Stimulated activated CD4-positive, alpha-beta T cell treated with anti-CD3 and anti-CD28 coated beads, Interleukin-1b, Interleukin-23, amount 100 ng/mL, for 48 hours (primary cell): ENCODE measurements around the gene BCL2.

Experiments
- DNase-seq: peaks from one replicate; pipeline ENCODE4 v3.0.0-alpha.2; 2020

BCL2 gene

GRCh38 chr18:63177919-63178821, 141.4 kb downstream of the BCL2 start:
- DNase-seq = no peak

- DNase-seq = no peak
Measured at GRCh38 chr18:63177259-63177658, 142.3 kb downstream of the BCL2 start.

DNA sequence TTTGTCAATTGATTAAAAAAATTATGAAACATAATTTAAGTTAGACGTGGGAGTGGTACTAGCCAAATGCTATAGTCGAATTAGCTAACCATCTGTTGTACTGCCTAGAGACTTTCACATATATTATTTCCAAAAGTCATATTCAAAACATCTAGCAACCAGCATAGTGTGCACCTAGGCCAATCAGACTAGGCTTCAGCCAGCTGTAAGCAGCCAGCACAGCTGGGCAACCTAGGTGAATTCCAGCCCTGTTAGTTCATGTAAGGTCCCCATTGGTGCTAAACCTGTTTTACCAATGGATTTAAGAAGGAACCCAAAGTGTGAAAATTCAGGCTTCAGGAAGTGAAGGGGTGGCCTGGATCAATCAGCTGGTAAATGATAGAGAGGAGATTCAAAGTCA, 144.3 kb downstream of the BCL2 start:
- DNase-seq = no peak

GRCh38 chr18:63173983-63174382, 145.6 kb downstream of the BCL2 start:
- DNase-seq = no peak

GRCh38 chr18:63169853-63170252, 149.7 kb downstream of the BCL2 start:
- no peak for DNase-seq

GRCh38 chr18:63168287-63168686, 151.3 kb downstream of the BCL2 start:
- DNase-seq = no peak

- DNase-seq = no peak
Measured at GRCh38 chr18:63166142-63166541, 153.4 kb downstream of the BCL2 start.

GRCh38 chr18:63164396-63164795, 155.2 kb downstream of the BCL2 start:
- no peak for DNase-seq

DNA sequence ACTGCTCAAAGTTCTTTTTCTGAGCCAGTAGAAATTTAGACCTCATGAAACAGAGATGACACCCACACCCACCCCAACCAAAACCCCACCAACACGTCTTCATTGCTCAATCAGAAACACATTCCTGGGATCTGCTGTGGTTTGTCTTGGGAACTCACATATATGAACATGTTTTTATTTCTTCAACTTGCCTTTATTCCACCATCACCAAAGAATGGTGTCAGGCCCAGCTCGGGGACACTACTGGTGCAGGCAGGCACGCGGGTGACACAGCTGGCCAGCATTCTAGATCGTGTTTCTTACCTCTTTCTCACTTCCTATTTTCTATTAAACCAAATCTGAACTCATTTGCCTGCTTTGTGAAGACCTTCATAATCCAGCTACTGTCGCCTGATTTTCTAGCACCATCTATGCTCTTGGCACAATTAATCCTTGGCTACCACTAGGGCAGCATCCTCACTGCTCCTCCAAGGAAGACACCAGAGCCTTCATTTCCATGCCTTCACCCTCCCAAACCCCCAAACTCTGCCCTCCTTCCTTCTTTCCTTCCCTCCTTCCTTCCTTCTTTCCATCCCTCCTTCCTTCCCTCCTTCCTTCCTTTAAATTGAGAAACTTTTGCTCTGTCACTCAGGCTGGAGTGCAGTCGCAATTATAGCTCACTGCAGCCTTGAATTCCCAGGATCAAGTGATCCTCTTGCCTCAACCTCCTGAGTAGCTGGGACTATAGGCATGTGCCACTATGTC, 157.1 kb downstream of the BCL2 start:
- DNase-seq = peak; percentile 28

- peak; percentile 88 for DNase-seq
Measured at GRCh38 chr18:63161761-63162195, 157.8 kb downstream of the BCL2 start.

- DNase-seq = peak; percentile 53
Measured at GRCh38 chr18:63161032-63161760, 158.4 kb downstream of the BCL2 start.

- peak; percentile 34 for DNase-seq
Measured at GRCh38 chr18:63160172-63160995, 159.2 kb downstream of the BCL2 start.

DNA sequence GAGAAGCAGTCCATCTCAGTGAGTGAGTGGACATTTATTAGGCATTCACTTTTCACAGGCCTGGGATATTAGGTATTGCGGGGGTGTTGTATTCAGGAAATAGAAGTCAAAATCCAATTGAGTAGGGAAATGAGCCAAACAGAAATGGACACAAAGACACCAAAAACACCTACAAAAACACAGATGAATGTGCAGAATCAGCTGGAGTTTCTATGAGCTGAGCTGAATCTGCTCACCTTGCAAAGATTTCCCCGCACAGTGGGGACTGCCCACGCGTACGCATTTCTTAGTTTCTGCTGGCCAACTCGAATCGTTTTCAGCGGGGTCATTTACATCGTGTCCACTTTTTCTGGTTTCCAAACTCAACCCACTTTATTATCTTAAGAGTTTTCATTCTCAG, 160.0 kb downstream of the BCL2 start:
- DNase-seq = peak; percentile 54

- DNase-seq = peak; percentile 62
Measured at GRCh38 chr18:63158676-63159291, 160.8 kb downstream of the BCL2 start.

DNA sequence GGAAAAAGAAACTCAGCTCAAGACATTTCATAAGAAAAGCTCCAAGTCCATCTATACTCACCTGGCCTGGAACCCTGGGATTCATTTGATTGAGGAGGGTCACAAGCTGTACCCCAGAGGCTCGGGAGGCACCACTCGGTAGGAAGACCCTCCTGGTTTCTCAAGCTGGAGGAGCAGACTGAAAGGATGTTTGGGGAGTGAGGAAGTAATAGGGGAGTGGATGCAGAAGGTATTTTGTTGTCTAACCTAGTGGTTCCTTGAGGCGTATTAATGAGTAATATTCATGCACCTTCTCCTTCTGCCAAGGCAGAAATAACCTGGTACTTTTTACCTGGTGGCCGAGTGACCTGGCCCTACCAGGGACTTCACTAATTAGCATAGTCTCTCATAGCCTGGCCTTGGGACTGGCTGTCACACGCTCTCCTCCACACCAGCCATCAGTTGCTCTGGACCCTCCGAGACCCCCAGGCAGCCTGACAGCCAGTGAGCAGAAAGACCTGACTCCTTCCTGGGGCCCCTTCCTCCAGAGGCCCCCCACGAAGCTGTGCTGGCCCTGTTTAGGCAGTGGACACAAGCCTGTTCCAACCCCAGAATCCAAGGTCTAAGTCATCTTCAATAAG, 161.4 kb downstream of the BCL2 start:
- DNase-seq = no peak

DNA sequence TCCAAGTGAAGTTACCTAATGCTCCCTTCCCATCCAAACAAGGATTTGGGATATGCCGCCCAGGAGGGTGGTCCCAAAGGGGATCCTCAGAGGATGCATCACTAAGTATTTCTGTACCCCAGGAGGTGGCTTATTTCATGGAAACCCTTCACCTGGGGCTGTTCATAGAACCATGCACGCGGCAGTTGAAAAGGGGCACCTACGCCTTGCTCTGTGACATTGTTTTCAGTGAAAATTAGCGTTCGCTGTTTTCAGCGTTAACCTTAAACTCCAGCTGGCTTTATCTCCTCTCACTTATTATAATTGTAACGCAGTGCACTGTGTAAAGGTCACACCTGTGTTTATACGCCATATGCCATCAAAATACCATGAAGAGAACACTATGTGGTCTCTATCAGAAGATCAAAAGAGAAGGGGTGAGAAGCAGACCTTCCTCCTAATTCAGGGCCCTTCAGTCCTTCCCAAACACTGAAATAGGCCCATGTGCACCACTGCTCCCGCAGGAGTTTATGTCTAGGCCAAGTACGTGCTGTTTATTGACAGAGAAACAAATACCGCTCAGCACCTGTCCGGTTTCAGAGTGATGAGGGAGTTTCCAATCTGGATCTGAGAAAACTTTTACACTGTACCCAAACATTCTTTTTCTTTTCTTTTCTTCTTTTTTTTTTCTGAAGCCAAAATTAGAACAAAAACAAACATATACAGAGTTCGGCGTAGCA, 162.1 kb downstream of the BCL2 start:
- no peak for DNase-seq

DNA sequence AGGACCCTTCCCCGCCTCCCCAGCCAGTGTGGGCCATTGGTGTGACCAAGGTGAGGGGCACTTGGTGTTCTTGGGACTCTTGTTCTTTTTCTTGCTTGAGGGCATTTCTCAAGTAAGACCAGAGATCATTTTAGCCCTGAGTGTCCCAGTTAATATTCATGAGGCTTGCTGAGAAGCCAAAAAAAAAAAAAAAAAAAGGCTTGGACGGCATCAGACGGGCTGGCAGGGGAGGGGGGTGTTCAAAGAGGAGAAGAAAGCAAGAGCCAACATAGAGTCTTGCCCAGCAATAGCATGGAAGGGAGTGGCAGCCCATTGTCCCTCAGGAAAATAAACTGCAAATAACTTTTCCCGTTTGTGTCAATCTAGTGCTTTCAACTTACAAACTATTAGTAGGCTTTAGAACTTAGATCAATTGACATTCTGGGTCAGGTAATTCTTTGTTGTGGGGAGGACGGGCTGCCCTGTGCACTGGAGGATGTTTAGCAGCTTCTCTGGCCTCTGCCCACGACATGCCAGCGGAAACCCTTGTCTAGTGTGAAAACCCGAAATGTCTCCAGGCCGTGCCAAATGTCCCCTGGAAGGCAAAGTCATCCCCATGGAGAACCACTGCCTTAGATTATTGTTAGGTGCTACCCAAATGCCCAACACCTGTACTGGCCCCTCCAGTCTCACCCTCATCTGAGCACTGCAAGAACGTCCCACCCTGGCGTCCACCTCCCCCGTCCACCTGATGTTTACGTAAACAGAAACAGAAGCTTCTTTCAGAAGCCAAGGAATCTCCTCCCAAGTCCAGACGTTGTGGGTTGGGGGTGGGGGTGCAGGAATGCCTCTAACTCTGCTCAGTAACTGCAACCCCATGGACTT, 163.4 kb downstream of the BCL2 start:
- DNase-seq = no peak

- DNase-seq = peak; percentile 88
Measured at GRCh38 chr18:63155169-63155852, 164.3 kb downstream of the BCL2 start.
